Activated CD4-positive, alpha-beta T cell treated with anti-CD3 and anti-CD28 coated beads for 48 hours (primary cell): ENCODE data around the gene MISP3.
"Not testable (repeated sequence)": the region's sequence is repeated elsewhere in the genome, so short reads cannot be mapped to it uniquely, and the experiment has no call there.

Experiments
- DNase-seq: peaks from one replicate; pipeline ENCODE4 v3.0.0-alpha.2; 2020

Gene MISP3

DNA sequence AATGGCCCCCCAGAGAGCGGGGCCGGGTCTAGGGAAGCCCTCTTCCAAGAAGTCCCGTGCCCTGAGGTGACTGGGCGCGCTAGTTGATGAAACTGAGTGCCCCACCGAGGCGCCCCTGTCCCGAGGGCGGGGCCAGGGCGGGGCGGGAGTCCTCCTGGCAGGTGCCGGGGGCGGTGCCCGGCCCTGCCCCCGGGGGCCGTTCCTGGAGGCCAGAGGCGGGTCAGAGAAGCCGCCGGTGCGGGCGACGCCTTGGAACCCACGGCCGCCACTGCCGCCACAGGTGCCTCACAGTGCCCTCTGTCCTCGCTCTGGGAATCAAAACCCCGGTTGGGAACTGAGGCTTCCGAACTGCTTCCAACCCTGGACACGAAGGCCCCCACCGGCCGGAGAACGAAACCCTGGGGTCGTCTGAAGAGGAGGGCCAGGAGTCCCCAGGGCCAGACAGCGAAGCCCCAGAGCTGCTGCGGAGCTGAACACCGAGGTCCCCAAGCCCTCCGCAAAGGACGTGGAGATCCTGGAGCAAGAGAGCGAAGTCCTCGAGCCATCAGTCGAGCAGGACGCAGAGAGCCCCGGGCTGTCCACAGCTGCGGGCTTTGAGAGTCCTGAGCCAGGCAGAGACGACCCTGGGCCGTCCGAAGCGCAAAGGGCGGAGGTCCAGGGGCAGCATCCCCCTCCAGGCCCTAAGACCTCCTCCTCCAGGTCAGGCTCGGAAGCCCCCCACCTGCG lies at the start of gene MISP3:
MISP3 (plus strand) TSS at position 252 of the 726 bp plus-strand sequence. CDS start 524 bp downstream, outside the sequence.
- peak; percentile 43 for DNase-seq

GRCh38 chr19:14023404-14024235 lies 49.0 kb upstream of the MISP3 start:
- peak; percentile 48 for DNase-seq

DNA sequence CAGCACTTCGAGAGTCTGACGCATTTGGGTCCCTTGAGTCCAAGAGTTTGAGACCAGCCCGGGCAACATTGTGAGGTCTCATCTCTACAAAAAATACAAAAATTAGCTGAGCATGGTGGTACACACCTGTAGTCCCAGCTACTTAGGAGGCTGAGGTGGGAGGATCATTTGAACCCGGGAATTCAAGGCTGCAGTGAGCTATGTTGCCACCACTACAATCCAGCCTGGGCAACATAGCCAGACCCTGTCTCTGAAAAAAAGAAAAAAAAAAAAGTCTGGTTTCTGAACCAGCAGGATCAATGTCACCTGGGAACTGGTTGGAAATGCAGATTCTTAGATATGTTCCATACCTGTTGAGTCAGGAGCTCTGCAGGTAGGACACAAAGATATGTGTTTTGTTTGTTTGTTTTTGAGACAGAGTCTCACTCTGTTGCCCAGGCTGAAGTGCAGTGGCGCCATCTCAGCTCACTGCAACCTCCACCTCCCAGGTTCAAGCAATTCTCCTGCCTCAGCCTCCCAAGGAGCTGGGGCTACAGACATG lies 45.9 kb upstream of the MISP3 start:
- DNase-seq = not testable (repeated sequence)

DNA sequence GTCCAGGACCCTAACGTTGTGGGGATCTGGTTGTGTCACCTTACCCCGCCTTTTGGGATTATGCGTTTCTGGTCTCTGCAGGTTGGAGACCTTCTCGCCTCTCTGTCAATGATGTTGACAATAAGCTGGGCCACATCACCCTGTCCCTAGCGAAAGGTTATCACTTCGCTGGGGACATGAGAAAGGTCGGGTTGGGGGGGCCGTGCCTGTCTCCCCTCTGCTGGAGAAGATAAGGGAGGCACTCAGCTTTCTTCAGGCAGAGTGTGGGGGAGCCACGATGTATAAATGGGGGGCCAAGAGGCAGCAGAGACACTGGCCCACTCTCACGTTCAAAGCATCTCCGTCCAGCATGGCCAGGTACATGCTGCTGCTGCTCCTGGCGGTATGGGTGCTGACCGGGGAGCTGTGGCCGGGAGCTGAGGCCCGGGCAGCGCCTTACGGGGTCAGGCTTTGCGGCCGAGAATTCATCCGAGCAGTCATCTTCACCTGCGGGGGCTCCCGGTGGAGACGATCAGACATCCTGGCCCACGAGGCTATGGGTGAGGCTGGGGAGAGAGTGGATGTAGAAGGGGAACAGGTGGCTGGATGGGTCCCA lies 44.6 kb upstream of the MISP3 start, which contains the start of gene RLN3:
RLN3 (plus strand) TSS at position 293 of the 595 bp plus-strand sequence; CDS start at position 350, 57 bp downstream.
- DNase-seq = no peak

DNA sequence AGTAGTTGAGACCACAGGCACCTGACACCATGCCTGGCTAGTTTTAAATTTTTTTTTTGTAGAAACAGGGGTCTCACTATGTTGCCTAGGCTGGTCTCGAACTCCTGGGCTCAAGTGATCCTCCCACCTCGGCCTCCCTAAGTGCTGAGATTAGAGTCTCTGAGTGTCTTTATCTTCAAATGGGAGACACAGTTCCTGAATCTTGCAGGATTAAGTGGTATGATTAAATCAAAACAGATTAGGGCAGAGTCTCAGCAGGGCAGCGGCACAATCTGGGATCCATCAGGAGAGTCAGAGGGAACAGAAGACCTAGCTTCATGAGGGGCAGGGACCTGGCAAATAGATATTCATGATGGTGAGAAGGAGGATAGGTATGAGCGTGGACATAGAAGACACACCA lies 43.7 kb upstream of the MISP3 start:
- no peak for DNase-seq

DNA sequence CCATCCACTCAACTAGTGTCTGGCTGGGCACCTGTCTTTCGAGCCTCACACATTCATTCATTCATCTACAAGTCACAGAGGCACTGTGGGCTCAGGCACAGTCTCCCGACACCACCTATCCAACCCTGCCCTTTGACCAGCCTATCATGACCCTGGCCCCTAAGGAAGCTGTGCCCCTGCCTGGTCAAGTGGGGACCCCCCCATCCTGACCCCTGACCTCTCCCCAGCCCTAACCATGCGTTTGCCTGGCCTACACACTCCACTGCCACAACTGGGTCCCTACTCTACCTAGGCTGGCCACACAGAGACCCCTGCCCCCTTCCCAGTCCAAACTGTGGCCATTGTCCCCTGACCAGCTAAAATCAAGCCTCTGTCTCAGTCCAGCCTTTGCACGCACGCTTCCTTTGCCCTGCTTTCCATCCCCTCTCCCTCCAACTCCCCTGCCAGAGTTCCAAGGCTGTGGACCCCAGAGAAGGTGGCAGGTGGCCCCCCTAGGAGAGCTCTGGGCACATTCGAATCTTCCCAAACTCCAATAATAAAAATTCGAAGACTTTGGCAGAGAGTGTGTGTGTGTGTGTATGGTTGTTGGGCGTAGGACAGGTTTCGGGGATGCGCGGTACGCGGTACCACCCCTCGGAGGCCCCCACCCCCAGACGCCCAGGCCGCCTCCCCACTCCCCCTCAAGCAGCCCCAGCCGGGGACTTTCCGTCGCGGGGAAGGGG lies 41.4 kb upstream of the MISP3 start:
- DNase-seq = no peak

GRCh38 chr19:14031719-14032480 lies 40.7 kb upstream of the MISP3 start, which contains the start of gene IL27RA:
IL27RA (plus strand) TSS chr19:14031762; CDS start chr19:14031873, 111 bp downstream.
- peak; percentile 80 for DNase-seq

DNA sequence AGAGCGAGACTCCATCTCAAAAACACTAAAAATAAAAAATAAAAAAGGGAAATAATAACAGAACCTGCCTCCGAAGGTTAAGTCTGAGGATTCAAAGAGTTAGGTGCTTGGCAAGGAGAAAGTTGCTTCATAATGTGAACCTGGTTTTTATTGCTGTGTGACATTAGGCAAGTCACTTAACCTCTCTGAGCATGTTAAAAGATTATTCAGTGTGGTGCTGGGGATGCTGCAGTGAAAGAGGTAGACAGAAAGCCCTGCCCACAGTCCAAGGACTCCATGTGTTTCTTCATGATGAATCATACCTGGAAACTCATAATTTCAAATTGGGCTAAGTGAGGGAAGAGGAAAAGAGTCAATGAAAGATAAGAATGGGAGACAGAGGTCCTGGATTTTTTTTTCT lies 38.6 kb upstream of the MISP3 start:
- no peak for DNase-seq

- DNase-seq = not testable (repeated sequence)
Measured at GRCh38 chr19:14035159-14035558, 37.4 kb upstream of the MISP3 start.

DNA sequence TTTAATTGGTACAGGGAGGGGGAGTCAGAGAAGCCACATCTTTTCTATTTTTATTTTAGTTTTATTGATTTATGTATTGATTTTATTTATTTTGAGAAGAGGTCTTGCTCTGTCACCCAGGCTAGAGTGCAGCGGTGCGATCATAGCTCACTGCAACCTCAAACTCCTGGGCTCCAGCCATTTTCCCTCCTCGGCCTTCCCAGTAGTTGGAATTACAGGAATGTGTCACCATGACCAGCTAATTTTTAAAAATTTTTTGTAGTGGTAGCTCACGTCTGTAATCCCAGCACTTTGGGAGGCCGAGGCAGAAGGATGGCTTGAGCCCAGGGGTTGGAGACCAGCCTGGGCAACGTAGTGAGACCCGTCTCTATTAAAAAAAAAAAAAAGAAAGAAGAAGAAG lies 36.9 kb upstream of the MISP3 start:
- DNase-seq = no peak

DNA sequence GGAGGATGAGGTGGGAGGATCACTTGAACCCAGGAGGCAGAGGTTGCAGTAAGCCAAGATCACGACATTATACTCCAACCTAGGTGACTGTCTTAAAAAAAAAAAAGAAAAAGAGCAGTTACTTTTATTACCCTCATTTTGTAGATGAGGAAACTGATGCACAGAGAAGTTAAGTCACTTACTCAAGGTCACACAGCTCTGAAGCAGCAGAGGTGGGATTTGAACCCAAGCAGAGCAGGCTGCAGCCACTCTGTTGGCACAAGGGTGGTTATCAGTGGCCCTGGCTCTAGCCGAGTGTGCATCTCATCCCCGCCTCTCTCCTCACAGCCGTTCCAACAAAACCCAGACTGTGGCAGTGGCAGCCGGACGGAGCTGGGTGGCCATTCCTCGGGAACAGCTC lies 33.4 kb upstream of the MISP3 start:
- DNase-seq = no peak

GRCh38 chr19:14042659-14043608 lies 29.7 kb upstream of the MISP3 start:
- peak; percentile 32 for DNase-seq

- not testable (repeated sequence) for DNase-seq
Measured at GRCh38 chr19:14047866-14048265, 24.7 kb upstream of the MISP3 start.

- DNase-seq = peak; percentile 88
Measured at GRCh38 chr19:14048443-14049153, 24.0 kb upstream of the MISP3 start.

DNA sequence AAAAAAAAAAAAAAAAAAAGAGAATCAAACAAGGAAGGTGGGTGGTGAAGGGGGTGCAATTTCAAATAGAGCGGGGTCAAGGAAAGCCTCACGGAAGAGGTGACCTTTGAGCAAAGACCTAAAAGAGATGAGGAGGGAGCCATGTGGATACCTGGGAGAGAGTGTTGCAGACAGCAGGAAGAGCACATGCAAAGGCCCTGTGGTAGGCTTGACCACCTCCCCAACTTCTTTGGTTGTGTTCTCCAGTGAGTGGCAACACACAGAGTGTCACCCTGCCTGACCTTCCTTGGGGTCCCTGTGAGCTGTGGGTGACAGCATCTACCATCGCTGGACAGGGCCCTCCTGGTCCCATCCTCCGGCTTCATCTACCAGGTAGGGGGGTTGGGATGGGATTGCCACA lies 22.1 kb upstream of the MISP3 start:
- no peak for DNase-seq

GRCh38 chr19:14050961-14051360 lies 21.6 kb upstream of the MISP3 start:
- not testable (repeated sequence) for DNase-seq

GRCh38 chr19:14051980-14052379 lies 20.6 kb upstream of the MISP3 start:
- no peak for DNase-seq

DNA sequence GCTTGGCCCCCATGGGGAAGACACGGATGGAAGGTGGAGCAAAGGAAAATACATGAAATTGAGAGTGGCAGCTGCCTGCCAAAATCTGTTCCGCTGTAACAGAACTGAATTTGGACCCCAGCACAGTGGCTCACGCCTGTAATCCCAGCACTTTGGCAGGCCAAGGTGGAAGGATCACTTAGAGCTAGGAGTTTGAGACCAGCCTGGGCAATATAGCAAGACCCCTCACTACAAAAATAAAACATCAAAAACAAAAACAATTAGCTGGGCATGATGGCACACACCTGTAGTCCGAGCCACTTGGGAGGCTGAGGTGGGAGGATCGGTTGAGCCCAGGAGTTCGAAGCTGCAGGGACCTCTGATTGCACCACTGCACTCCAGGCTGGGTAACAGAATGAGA lies 20.1 kb upstream of the MISP3 start:
- DNase-seq = no peak

DNA sequence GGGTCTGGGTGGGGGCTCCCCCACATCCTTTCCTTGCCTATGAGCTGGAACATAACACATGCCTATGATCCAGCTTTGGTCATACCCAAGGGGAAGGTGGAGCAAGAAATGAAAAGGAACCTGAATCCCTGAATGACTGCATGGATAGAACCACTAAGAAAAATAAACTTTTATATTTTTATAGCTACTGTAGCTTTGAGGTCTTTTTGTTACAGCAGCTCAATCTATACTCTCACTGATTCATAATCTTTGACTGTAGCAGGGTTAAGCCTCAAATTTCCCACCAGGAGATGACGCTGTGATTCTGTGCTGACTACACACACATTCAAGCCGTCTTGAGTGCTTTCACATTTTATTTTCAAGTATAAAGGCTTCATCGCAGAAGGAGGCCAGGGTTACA lies 19.6 kb upstream of the MISP3 start:
- DNase-seq = no peak

GRCh38 chr19:14053500-14053899 lies 19.1 kb upstream of the MISP3 start:
- DNase-seq = no peak
